Adrenal gland (tissue), 5 donors: ENCODE results near the gene ORC6.

Experiments
- POLR2A ChIP-seq, 2 donors: fragments of 450-650 bp; IDR thresholded peaks; one replicate each; pipeline ENCODE4 v1.6.1; 2017; ENCODE audit warnings: antibody characterized with exemption in 2 of 2, mild to moderate bottlenecking in 2 of 2, moderate library complexity in 1 of 2
- TF ChIP-seq, protein P1 (sequence below), 6 experiments: fragments of 450-650 bp in 4 of 6; fragments of 200-600 bp in 2 of 6; sonication (generic) in 1 of 6; IDR thresholded peaks; 1 replicate in 5 of 6; 2 replicates in 1 of 6; pipeline versions ENCODE4 v1.5.1 to v1.8.0; 2016 to 2021; ENCODE audit warnings: antibody characterized with exemption in 6 of 6, mild to moderate bottlenecking in 2 of 6, moderate library complexity in 1 of 6
- donor health status: DM: no; HTN: no; CAD: no.

DNA sequence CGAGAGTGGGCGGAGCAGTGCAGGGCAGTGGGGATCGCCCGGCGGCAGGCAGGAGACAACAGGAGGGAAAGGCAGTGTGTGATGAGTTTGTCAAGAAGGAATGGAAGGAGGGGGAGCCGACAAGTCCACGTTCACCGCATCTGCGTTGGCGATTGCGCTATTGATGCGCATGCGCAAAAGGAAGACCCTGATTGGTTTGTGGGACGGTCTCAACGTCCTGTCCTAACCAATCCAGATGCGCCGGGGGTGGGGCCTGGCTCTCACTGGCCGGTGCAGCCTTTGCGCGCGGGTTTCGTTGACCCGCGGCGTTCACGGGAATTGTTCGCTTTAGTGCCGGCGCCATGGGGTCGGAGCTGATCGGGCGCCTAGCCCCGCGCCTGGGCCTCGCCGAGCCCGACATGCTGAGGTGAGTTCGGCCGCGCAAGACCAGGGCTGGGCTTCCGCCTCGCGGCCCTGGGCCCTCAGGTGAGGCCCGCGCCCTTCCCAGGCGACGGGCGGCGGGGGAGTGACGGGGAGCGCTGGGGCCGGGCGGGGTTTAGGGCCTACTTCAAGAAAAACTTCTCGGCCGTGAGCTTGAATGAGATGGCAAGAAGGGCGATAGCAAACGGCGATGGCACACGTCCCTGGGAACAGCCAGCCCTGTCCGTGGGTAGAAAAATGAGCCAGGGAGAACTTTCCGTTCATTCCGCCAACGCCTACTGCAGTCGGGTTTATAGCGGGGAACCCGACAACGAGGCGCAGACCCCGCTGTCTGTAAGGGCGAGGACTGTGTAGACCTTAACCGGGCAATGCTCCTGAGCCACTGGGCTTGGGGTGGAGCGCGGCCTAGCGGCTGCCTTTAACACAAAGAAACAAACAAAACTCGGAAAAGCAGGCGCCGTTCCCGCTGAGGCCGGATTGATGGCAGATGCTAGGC lies at the start of gene ORC6:
- peak in 1 of 2 donors; percentile 63 for TF ChIP-seq POLR2A (IDR thresholded peaks at IDR 0.05)
- TF ChIP-seq, protein P1, sequence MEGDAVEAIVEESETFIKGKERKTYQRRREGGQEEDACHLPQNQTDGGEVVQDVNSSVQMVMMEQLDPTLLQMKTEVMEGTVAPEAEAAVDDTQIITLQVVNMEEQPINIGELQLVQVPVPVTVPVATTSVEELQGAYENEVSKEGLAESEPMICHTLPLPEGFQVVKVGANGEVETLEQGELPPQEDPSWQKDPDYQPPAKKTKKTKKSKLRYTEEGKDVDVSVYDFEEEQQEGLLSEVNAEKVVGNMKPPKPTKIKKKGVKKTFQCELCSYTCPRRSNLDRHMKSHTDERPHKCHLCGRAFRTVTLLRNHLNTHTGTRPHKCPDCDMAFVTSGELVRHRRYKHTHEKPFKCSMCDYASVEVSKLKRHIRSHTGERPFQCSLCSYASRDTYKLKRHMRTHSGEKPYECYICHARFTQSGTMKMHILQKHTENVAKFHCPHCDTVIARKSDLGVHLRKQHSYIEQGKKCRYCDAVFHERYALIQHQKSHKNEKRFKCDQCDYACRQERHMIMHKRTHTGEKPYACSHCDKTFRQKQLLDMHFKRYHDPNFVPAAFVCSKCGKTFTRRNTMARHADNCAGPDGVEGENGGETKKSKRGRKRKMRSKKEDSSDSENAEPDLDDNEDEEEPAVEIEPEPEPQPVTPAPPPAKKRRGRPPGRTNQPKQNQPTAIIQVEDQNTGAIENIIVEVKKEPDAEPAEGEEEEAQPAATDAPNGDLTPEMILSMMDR (IDR thresholded peaks at IDR 0.05) = peak in 4 of 6 experiments; percentile 31 to 36 (median 34)
